Measurements from ENCODE around the gene CDK5R2.

Gene CDK5R2

DNA sequence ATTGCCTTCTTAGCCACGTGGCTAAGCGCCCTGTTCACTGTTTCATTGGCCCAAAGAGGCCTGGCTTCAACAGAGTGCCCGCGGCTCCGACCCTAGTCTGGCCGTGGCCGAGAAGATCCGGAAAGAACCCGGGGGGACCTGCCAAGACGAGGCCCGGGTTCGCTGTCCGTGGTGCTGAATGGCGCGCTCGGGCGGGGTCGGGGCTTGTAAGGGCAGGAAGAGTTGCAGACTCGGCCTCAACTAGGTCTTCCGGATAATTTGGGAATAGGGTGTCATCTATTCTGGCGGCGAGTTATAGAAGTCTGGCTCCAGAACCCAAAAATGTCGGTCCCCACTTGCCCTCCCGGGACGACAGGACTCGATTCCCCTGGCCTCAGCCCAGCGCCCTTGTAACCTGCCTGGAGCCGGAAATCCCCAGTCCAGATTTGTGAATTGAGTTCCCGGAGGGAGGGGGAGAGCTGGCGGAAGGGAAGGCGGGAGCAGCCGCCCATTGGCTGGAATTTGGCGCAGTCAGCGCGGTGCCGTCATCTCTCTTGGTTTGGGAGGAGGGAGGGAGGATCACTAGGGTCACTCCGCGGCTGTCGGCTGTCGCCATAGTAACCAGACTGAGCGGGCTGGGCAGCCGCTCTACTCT, 3.5 kb downstream of the CDK5R2 start:
- peak; percentile 43 for DNase-seq

DNA sequence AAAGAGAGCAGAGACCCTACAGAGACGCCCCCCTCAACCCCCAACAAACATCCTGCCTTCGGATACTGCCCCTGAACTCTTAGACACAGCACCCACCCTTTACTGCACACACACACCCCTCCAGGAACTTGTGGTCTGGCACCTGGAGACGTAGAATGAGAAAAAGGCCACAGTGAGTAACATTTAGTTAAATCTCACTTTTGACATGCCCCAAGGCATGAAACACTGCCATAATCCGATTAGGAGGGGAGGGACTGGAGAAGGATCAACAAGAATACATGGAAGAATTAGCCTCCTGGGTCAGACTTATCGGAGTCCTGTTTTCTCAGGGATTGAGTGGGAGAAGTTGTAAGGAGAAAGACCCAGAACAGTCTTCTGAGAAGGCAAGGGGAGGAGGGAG, 4.1 kb downstream of the CDK5R2 start:
- no peak for DNase-seq

DNA sequence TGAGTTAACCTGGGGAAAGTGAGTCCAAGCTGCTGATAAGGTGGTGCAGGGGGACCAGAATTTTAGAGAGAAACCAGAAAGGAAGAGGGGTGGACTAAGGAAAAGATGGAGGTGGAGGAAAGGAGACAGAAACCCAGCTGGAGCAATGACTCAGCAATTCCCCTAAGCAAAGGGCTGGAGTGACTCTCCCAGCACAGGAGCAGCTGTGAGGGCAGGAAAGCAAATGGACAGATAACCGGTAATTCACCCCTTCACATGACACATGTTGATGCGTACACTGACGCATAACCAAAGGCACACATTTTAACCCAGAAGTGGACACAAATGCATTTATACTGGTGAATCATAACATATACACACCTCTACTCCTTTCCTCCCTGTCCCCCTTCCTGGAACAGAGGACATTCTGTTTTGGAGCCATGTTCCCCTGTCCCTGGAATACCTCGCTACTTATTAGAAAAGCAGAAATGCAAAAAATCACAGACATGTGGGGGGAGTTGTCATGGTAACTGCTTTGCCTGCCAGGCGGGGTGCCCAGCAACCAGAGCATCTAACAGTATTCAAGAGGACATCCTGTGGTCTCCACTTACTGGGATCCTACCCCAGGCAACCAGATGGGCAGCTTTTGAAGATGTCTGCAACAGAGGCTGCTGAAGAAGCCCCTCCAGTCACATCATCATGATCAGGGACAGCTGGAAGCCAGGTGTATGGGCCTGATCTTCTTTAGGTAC, 4.7 kb downstream of the CDK5R2 start:
- no peak for DNase-seq

DNA sequence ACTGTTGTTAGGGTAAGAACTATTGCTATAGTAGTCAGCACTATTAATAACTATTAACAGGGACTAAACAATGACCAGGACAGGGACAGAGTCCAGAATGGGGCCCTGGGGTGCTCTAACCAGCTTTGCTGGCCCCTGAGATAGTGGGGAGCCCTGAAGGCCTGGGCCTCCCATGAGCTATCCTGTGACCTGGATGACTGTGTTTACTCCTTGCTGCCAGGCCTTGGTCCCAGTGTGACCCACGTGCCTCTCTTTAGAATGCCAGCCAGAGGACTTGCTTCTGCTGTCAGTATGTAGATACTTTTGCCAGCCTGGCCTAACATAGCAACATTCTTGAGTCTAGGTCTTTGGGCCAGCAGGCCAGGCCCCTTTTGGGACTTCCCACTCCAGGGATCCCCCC, 11.4 kb downstream of the CDK5R2 start:
- no peak for DNase-seq

DNA sequence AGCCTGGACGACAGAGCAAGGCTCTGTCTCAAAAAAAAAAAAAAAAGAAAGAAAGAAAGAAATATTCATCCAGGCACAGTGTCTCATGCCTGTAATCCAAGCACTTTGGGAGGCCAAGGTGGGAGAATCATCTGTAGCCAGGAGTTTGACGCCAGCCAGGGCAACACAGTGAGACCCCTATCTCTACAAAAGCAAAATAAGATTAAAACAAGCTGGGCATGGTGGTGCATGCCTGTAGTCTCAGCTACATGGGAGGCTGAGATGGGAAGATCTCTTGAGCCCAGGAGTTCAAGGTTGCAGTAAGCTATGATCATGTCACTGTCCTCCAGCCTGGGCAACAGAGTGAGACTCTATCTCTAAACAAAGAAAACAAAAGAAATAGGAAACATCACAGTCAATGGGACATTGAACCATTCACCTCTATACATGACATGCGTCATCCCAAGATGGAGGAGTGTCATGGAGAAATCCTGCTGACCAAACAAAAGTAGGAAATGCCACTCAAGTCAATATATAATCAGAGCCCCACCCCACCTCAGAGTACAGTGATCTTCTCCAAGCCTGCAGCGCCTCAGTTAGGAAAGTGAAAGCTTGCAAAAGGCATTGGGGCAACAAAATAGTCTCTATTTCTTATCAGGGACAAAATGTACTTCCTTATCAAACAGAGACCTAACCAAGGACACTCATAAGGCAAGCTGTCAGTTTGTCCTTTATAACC, 15.8 kb downstream of the CDK5R2 start:
- DNase-seq = no peak

DNA sequence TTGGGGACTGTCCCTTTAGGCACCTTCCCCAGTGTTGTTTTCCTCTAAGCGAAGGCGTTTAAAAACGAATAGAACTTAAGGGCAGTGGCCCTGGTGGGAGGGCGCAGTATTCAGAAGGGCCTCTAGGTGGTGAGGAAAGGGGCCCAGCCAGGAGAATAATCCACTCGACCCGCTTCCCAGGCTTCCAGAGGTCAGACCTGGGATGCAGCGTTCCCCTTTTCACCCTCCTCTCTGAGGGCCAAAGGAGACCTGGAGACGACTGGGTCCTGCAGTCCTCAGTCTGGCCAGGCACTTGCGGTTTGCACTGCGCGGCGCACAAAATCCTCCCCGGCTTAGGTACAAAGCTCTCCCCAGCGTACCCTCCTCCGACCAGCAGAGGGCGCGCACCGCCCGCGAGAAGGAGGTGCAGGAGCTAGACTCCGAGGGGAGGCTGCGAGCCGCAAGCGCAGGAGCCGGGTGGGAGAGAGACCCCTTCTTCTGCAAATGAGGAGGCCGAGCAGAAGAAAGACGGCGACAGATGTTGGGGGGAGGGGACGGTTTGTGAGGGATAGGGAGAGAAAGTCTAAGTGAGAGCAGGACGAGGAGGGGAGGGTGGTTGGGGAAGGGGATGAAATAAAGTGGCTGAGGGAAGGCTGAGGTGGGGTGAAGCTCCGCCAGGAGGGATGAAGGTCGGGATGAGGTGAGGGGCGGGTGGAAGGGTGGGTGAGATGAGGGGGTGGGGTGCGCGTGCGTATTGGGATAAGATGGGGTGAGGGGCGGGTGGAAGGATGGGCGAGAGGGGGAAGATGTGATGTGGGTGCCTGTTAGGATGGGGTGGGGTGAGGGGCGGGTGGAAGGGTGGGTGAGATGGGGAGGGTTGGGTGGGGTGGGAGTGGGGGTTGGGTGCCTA, 20.6 kb downstream of the CDK5R2 start:
- DNase-seq = peak; percentile 83

DNA sequence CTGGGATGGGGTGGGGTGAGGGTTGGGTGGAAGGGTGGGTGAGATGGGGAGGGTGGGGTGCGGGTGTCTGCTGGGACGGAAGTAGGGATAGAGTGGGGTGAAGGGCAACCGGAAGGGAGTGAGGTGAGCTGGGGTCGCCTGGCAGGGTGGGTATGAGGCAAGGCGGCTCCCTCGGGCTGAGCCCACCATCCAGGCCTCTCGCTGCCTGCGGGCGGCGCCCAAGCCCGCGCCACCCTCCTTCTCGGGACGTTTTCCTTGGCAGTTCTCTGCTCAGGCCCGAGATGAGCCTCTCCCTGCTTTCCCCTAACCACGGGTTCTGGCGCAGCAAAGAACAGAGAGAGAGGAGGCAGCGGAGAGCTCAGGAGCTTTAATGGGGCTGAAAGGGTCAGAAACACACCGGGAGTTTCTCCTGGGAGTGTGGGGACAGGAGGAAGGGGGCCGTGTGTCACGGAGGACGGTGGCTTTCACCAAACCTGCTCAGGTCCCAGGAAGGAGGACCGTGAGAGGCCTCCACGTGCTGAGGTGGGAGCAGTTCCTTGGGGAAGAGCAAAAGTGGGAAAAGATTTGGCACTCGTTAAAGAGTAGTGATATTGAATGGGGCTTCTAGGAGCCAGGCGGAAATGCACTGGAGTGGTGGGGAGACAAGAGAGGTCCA, 21.4 kb downstream of the CDK5R2 start:
- DNase-seq = no peak

DNA sequence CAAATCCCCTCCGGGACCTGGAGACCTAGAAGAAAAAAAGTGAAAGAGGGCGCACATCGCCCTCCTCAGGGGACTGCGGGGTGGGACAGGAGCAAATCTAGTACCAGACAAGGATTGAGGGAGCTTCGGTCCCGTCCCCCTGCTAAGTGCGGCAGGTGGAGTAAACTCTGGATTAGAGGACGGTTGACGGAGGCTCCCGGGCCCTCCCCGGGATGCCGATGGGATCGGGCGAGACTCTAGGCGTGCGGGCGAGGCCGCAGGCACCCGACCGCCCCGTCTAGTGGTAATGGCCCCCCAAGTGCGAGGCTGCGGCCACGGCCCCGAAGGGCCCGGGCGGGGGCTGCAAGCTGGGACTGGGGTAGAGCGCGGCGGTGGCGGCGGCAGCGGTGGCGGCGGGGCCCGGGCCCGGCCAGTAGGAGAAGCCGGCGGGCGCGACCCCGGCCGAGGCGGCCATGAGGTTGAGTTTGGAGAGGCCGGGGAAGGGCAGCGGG, 22.0 kb downstream of the CDK5R2 start:
- no peak for DNase-seq

DNA sequence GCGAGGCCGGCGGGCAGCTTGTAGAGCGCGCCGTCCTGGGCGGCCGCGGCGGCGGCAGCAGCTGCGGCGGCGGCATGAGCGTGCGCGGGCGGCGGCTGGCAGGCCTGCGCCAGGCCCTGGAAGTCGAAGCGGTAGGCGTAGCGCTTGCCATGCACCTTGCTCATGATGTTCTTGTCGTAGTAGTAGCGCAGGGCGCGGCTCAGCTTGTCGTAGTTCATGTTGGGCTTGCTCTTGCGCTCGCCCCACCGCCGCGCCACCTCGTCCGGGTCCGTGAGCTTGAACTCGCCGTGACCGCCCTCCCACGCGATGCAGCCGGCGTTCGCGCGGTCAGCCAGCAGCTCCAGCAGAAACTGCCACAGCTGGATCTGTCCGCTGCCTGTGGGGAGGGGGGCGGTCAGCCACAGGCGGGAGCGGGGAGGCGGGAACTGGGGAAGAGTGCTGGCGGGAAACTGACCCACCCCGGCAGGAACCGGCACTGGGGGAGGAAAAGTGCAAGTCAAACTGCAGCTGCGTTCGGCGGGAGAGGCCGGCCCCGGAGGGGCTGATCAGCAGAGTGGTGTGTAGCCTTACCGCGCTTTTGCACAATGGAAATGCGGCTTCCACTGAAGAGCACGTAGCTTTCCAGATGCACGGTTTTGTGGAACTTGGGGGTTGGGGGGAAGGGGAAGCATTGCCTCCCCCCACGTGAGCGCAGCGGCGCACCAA, 22.6 kb downstream of the CDK5R2 start:
- DNase-seq = no peak

DNA sequence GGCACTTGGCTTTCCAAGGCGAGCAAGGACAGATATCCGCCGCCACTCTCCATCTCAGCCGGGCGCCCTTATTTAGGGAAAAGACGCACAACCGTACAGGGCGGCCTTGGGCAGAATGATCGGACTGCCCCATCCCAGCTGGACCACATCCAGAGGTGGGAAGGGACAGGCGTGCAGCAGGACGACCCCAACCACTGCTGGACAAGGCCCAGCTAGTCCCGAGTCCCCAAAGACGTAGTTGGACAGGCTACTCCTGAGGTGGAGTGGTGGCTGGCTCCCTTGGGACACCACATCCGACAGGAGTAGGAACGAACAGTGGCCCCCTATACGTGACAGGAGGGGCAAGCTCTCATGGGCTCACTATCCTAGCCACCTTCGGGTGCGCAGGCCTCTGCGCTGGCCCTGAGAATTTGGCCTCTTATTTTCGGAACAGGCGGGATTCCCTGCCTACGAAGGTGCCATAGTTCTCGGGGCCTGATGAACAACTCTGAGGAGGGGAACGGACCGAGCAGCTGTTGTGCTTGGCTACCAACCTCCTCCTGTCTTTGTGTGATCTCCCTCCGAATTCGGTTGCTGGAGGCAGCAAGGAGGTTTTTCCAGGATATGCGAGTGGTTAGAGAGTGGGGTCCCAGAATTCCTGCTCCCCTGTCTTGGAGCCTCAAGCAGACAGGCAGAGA, 23.3 kb downstream of the CDK5R2 start:
- no peak for DNase-seq

DNA sequence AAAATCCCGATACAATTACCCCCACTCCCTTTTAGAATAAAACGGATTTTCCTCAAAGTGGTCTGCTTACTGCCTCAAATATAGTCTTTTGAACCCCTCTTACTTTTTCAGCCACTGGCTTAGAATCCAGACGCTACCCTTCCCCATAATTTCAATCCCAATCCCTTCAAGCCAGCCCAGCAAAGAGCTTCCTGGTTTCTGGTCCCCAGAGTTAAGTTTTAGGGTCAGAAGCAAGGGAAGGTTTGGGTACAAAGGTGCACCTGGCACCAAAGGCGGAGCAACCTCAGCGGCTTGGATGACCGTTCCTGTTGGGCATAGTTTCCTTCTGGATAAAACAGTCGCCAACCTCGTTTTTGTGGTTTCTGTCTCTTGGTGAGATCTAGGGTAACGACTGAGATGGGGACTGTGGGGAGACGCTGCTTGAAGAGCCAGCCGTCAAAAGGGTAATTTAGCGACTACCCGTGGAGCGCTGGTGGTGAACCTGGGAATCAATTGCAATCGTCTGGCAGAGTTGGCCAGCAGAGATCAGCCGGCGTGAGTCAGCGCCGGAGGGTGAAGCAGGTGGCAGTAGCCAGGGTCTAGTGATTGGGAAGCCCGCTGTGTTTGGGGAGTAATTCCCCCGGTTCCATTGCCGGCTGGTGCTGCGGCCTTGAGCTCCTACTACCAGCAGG, 23.9 kb downstream of the CDK5R2 start:
- no peak for DNase-seq

DNA sequence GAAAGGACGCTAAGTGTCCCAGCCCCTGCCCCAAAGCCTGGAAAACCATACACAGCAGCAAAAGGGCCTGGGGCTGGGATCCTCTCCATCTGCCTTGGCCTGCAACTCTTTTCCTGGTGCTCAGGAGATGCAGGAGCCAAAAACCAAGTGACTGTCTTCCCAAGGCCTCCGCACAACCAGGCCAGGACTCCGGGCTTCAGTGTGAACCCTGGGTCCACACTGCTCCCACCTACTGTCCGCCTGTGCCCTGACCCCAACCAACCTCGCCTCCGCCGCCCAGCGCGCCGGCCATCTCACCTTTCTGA, 24.4 kb downstream of the CDK5R2 start:
- DNase-seq = no peak

DNA sequence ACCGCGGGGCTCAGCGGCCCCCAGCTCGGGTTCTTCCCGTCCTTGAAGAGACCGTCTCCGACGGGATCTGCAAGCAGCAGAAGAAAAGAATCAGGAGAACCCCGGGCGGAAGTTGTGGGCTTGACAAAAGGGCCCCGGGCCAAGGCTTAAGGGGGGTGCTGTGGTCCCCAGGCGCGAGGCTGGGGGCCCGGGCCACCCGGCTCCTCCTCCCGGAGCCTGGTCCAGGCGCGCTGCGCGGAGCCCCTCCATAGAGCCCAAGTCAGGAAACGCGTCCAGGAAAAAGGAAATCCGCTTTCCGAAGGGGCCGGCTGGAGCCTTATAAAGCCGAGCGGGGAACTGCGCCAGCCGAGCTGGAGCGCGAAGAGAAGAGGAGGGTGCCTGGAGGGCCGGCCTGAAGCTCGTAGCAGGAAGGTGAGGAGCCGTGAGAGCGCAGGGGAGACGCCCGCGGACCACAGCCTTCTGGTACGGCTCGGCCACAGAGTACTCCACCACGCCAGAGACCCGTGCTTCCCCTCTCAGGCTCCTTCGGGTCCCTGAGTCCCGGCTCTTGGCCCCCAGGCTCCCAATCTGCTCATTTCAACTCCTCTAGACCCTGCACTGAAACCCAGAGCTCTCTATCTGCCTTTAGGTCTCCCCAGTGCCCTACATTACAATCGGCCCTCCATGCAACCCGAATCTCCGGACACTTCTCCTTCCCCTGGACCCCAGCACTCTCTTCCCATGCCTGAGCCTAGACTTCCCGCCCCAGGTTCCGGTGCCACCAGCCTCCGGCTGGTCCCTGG, 25.0 kb downstream of the CDK5R2 start:
- DNase-seq = no peak

DNA sequence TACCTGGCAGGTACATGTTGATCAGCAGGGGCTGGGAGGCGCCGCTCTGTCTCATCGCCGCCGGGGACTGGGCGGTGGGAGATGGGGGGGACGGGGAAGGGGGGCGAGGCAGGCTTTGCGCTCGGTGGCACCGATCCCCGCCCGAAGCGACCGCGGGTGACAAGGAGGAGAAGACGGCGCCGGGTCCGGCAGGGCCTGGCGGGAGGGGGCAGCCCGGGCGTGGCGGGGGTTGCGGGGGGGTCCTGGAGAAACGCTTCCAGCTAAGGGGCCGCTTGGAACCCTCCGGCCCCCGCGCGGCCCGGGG, 25.5 kb downstream of the CDK5R2 start, which contains the start of gene FEV:
Gene FEV (minus strand): TSS at position 164 of the 304 bp plus-strand sequence. CDS start 109 bp downstream, at position 55.
- DNase-seq = no peak

DNA sequence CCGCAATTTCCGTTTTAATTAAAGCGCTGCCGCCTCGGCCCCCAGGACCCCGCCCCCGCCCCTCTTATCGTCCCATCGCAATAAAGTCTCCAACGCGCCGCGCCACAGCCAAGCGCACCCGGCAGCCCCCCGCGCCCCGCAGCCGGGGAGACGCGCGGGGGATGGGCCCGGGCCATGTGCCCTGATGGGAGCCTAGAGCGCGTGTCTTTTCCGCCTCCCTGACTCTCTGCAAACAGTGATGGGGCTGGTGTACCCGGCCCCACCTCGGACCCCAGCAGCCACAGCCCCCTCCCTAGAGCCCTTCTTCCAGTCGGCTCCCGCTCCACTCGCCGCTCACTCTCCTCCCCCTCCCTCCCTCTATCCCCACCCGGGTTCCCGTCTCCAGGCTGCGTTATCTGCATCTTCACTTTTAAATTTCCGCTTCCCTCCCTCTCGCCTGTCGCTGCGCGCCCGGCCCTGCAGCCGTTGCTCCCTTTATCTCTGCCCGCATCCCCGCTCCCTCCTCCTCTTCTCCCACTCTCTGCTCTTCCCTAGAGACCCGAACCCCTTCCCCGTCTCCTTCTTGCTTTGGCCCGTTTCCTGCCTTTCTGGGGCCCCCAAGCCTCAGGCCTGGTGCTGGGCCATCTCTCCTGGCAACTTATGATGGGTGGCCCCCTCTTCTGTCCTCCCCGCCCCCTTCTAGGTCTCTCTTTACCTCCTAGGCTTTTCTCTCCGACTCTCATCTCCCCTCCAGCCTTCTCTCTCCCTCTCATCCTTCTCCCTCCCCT, 26.0 kb downstream of the CDK5R2 start:
- DNase-seq = no peak

DNA sequence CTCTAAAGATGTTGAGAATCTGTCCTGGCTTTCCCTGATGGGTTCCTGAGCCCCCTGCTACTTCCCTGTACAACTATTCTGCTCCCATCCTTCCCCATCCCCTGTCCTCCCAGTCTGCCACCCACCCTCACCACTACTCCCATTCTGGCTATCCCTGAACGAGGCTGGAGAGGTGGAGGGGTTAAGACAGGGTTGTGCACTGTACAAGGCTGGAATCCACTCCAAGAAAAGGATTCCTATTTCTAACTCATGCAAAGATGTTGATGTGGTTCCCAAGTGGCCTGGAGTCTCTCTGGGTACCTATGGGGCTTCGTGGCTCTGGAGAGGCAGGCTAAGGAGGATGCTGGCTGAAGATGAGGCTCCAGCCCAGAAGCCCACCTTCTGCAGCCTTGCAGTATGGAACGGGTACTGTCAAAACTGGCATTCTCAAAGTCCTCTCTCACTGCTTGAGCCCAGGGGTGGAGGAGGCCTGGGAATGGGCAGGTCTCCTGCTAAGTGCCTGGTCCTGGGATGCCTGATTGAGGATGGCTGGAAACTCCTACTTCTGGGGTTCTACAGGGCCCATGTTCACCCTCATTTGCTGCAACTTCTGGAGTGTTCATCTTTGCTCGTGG, 26.8 kb downstream of the CDK5R2 start:
- no peak for DNase-seq

DNA sequence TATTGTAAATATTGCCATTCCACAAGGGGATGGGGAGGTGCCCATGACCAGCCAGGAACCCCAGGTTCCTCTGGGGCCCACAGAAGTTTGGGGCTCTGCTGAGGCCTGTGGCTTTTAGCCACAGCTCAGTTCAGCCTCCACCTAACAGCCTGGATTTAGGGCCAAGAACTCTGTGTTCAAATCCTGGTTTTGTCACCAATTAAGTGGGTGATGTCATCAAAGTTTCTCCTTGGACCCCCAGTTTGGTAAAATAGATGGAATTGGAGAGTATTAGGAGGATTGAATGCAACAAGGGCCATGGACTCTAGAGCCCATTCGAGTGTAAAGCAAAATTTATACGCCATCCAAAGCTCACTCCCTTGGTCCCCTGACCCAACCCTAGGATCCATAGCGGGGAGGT, 28.7 kb downstream of the CDK5R2 start:
- no peak for DNase-seq

DNA sequence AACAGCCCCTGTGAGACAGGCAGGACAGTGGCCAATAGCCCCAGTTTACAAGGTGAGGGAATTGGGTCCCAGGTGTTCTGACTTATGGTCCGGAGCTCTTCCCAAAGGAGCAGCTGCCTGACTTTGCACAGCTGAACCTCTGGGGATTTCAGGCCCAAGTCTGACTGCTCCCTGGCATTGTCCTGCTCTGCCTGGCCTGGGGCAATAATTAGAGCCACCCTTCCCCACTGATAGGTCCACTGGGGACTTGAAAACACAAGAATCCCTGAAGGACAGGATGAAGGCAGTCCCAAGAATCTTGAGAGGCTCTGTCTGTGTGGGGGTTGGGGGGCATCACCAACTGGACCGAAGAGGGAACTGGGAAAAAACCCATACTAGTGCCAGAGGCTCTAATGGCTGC, 29.2 kb downstream of the CDK5R2 start:
- DNase-seq = no peak

DNA sequence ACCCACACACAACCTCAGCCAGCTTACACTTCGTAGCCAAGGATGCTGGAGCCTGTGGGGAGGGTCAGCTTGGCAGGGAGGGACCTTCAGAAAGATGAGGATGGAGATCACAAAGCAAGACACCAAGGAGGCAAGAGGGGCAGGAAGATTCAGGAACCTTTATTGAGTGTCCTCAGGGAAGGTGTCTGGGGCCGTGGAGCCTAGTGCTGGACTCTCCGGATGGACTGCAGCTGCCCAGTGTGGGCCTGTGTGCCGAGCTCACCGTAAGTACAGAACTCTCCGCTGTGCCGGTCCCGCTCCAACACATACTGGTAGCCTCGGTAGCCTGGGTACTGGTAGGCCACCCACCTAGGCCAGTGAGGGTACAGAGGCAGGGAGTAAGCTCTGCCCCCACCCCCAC, 30.6 kb downstream of the CDK5R2 start:
- DNase-seq = no peak
